Adrenal gland (tissue), 5 donors: ENCODE results near the gene CFAP74.

Experiments used
- POLR2A ChIP-seq, 2 donors: fragments of 450-650 bp; IDR thresholded peaks; one replicate each; pipeline ENCODE4 v1.6.1; 2017; ENCODE audit warnings: antibody characterized with exemption in 2 of 2, mild to moderate bottlenecking in 2 of 2, moderate library complexity in 1 of 2
- TF ChIP-seq, protein P1 (sequence below), 6 experiments: fragments of 450-650 bp in 4 of 6; fragments of 200-600 bp in 2 of 6; sonication (generic) in 1 of 6; IDR thresholded peaks; 1 replicate in 5 of 6; 2 replicates in 1 of 6; pipeline versions ENCODE4 v1.5.1 to v1.8.0; 2016 to 2021; ENCODE audit warnings: antibody characterized with exemption in 6 of 6, mild to moderate bottlenecking in 2 of 6, moderate library complexity in 1 of 6
- donor health status: DM: no; HTN: no; CAD: no.

DNA sequence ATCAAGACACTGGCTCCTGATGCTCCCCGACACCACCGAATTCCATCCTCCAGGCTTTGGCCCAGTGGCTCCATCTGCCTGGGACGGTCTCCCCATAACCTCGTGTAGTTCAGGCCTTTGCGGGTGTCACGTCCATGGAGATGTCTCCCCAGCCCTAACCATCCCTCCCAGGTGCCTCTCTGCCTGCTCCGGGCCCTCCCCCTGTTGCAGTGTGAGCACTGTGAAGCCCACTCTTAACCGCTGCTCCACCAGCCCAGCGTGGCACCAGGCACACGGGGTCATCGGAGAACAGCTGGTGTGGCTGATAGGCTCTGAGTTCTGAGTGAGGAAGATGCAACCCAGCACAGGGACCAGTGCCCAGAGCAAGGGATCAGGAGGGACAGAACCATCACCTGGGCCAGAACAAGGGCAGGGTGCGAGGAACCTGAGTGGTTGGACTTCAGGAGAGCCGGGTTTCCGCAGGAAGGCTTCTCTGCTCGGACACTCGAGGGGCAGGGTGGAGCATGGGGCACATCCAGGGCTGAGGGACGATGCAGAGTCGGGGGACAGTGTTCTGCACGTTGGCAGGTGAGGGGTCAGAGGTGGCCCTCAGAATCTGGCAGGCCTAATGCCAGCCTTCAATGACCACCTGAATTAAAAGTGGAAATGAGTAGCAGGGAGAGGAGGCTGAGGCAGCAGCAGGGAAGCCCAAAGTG is 110.1 kb downstream of the CFAP74 start:
- TF ChIP-seq, protein P1, sequence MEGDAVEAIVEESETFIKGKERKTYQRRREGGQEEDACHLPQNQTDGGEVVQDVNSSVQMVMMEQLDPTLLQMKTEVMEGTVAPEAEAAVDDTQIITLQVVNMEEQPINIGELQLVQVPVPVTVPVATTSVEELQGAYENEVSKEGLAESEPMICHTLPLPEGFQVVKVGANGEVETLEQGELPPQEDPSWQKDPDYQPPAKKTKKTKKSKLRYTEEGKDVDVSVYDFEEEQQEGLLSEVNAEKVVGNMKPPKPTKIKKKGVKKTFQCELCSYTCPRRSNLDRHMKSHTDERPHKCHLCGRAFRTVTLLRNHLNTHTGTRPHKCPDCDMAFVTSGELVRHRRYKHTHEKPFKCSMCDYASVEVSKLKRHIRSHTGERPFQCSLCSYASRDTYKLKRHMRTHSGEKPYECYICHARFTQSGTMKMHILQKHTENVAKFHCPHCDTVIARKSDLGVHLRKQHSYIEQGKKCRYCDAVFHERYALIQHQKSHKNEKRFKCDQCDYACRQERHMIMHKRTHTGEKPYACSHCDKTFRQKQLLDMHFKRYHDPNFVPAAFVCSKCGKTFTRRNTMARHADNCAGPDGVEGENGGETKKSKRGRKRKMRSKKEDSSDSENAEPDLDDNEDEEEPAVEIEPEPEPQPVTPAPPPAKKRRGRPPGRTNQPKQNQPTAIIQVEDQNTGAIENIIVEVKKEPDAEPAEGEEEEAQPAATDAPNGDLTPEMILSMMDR (IDR thresholded peaks at IDR 0.05) = no peak
- TF ChIP-seq POLR2A (IDR thresholded peaks at IDR 0.05) = no peak
